ENCODE measurements around the gene TSHZ3. TPM values are rescaled to one million over a fixed set of nuclear protein-coding genes. Genes with fewer than 3 reads are reported as not detected.

TSHZ3 gene
- total RNA-seq, 1 donor from 2014 or later, result 21.2 TPM

DNA sequence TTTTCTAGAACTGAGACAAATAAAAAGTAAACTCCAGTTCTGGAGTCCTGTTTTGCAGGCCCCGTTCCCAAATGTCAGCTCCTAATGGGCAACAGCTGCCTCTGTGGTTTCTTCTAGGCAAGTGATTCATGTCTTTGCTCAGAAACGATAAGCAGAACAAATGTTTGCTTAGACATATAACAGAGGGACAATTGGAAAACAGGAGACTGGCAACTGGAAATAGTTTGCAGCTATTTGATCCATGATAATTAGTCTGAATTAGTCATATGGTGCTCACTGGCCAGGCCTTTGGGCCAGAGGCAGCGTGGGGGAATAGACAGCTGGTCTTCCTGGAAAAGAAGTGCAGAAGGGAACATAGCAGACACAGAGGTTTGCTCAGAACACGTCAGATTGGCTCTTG is 29.2 kb upstream of the TSHZ3 start:
- TF ChIP-seq CTCF (conservative IDR thresholded peaks at IDR 0.05), result no peak
- Mint-ChIP-seq H3K36me3 (no peaks in the 10 kb centered on the region), H3K27ac (no peak overlapping the region), H3K9me3 (no peaks in the 10 kb centered on the region), H3K27me3 (peaks cover 14% of the 10 kb centered on the region), H3K4me1 (ENCODE audit: unreplicated experiment) (peaks cover 11% of the 10 kb centered on the region), H3K4me3 (no peak overlapping the region)
- no peak for DNase-seq (ENCODE audit: extremely low spot score, unreplicated experiment)

DNA sequence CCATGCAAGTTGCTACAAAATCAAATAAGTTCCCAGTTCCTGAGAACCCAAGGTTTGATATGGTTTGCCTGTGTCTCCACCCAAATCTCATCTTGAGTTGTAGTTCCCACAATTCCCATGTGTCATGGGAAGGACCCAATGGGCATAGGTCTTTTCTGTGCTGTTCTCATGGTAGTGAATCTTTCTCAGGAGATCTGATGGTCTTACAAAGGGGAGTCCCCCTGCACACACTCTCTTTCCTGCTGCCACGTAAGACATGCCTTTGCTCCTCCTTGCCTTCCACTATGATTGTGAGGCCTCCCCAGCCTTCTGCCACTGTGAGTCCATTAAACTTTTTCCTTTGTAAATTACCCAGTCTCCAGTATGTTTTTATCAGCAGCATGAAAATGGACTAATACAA is 28.5 kb upstream of the TSHZ3 start:
- TF ChIP-seq CTCF (conservative IDR thresholded peaks at IDR 0.05), result no peak
- Mint-ChIP-seq H3K36me3 (no peaks in the 10 kb centered on the region), H3K9me3 (no peaks in the 10 kb centered on the region), H3K4me3 (no peak overlapping the region), H3K4me1 (ENCODE audit: unreplicated experiment) (peaks cover 11% of the 10 kb centered on the region), H3K27ac (no peak overlapping the region), H3K27me3 (peaks cover 12% of the 10 kb centered on the region)
- DNase-seq (ENCODE audit: extremely low spot score, unreplicated experiment), result no peak

DNA sequence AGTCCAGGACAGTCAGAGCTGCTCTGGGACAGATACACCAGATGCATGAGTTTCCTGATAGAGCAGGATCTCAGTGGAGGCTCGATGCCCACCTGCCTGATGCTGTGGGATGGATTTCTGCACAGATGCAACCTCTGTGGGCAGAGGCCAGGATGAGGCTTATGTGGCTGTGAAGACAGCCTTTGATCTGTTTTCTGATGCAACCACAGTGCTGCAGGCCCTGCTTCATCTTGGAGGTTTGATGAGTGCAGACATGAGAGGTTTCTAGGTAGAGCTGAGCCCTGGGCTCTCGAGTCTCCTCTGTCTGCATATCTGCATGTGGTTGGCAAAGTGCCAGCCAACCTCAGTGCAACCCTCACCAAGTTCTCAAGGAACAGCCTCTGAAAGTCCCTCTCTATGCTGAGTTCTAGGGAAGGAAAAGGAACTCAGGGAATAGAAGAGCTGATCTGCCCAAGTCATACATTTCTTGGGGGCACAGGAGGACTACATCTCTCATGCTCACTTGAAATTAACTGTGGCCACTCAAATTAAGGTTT is 23.1 kb upstream of the TSHZ3 start:
- Mint-ChIP-seq H3K4me3 (no peak overlapping the region), H3K4me1 (ENCODE audit: unreplicated experiment) (peaks cover 8% of the 10 kb centered on the region), H3K27me3 (peaks cover 31% of the 10 kb centered on the region), H3K9me3 (no peaks in the 10 kb centered on the region), H3K27ac (no peak overlapping the region), H3K36me3 (no peaks in the 10 kb centered on the region)
- no peak for DNase-seq (ENCODE audit: extremely low spot score, unreplicated experiment)
- no peak for TF ChIP-seq CTCF (conservative IDR thresholded peaks at IDR 0.05)

DNA sequence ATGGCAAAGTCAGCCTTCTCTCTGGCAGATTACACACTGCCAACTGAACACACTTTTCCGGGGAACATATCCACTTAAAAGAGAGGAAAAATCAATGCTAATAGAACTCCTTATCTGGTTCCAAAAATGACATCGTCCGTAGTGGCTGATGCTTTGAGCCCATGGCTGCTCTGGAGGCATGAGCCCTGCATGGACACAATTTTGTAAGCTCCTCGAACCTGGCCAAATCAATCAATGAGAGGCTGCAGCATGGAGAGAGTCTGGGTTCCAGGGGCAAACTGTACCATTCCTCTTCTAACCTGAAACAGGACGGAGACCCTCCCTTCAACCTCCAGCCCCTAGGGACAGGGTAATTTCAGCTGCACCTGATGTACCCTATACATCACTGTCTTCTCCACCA is 21.0 kb upstream of the TSHZ3 start:
- peaks cover 46% of the 10 kb centered on the region for H3K27me3 Mint-ChIP-seq
- no peaks in the 10 kb centered on the region for H3K9me3 Mint-ChIP-seq
- no peaks in the 10 kb centered on the region for H3K36me3 Mint-ChIP-seq
- TF ChIP-seq CTCF (conservative IDR thresholded peaks at IDR 0.05), result no peak
- peaks cover 8% of the 10 kb centered on the region for H3K4me1 Mint-ChIP-seq (ENCODE audit: unreplicated experiment)
- H3K27ac Mint-ChIP-seq, result no peak overlapping the region
- H3K4me3 Mint-ChIP-seq, result no peak overlapping the region
- no peak for DNase-seq (ENCODE audit: extremely low spot score, unreplicated experiment)

DNA sequence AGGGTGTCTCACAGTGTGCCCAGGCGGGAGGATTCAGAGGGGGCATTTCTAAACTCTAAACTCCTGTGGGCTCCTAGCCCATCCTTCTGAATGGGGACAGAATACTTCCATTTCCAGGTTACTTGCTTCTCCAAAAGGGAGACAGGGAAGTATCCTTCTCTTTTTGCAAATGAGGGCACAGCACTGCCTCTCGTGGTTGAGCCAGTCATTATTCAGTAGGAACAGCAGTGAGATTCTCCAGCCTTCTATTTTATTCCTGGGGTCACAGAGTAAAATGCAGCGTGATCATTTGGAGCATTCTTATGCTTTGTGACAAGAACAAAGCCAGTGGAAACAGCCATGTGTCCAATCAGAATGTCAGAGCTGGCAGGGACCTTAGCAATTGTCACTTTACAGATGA is 15.7 kb upstream of the TSHZ3 start:
- no peaks in the 10 kb centered on the region for H3K4me1 Mint-ChIP-seq (ENCODE audit: unreplicated experiment)
- H3K27me3 Mint-ChIP-seq, result peaks cover 62% of the 10 kb centered on the region
- no peaks in the 10 kb centered on the region for H3K36me3 Mint-ChIP-seq
- no peak overlapping the region for H3K4me3 Mint-ChIP-seq
- peak; percentile 39 for TF ChIP-seq CTCF (conservative IDR thresholded peaks at IDR 0.05)
- DNase-seq (ENCODE audit: extremely low spot score, unreplicated experiment), result no peak
- H3K9me3 Mint-ChIP-seq, result no peaks in the 10 kb centered on the region
- H3K27ac Mint-ChIP-seq, result no peak overlapping the region

GRCh38 chr19:31361728-31362127 is 12.5 kb upstream of the TSHZ3 start:
- no peak for TF ChIP-seq CTCF (conservative IDR thresholded peaks at IDR 0.05)
- Mint-ChIP-seq H3K4me3 (no peak overlapping the region), H3K27ac (no peak overlapping the region), H3K27me3 (peaks cover 88% of the 10 kb centered on the region), H3K36me3 (no peaks in the 10 kb centered on the region), H3K9me3 (no peaks in the 10 kb centered on the region), H3K4me1 (ENCODE audit: unreplicated experiment) (peaks cover under 1% of the 10 kb centered on the region)
- DNase-seq (ENCODE audit: extremely low spot score, unreplicated experiment), result no peak

Data from type B pancreatic cell (in vitro differentiated cells).